GM12864 (cell line): ENCODE measurements around the gene DCDC2C.

Experiments
- DNase-seq: peaks from one replicate; pipeline ENCODE4 v3.0.0-alpha.2; 2011; ENCODE audit warnings: low read depth
- H3K4me3 ChIP-seq: 2 replicates; pipeline ENCODE4 v1.5.1; 2011; ENCODE audit warnings: mild to moderate bottlenecking, low read depth, low read length, control low read depth
- CTCF ChIP-seq: IDR thresholded peaks from 2 replicates; pipeline ENCODE4 v1.5.1; 2011; ENCODE audit warnings: low read depth, mild to moderate bottlenecking, moderate library complexity, low read length, control low read depth, inconsistent platforms; ENCODE audit errors: missing control alignments

DCDC2C gene

GRCh38 chr2:3768960-3769765, 65.8 kb downstream of the DCDC2C start:
- TF ChIP-seq CTCF: no peak
- no peak for DNase-seq
- H3K4me3 ChIP-seq: no peak overlapping the region

- H3K4me3 ChIP-seq: no peak overlapping the region
- DNase-seq: no peak
- TF ChIP-seq CTCF: no peak
Observed at GRCh38 chr2:3769766-3770165, 66.4 kb downstream of the DCDC2C start.

- no peak for DNase-seq
- no peak overlapping the region for H3K4me3 ChIP-seq
- TF ChIP-seq CTCF: no peak
Observed at GRCh38 chr2:3770724-3771415, 67.5 kb downstream of the DCDC2C start.

GRCh38 chr2:3771576-3771975, 68.2 kb downstream of the DCDC2C start:
- no peak for DNase-seq
- TF ChIP-seq CTCF: no peak

DNA sequence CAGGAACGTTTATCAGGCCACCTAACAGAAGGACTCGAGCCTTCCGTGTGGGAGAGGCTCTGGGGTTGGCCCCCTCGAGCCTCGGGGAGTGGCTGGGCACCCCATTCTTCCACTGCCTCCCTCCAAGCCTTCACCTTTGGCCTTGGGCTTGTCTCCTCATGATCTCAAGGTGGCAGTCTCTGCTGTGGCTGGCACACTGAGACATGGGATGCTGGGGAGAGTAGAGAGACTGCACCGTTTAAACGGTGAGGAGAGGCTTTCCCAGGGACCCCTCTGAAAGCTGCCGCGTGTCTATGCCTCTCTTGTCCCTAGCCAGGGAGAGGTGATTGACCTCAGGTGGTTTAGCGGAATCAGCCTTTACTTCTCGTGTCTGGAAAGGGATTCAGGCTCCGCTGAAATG, 71.0 kb downstream of the DCDC2C start:
- no peak for DNase-seq
- no peak for TF ChIP-seq CTCF
- no peak overlapping the region for H3K4me3 ChIP-seq

More at GRCh38 chr2:3771576-3771975, 68.2 kb downstream of the DCDC2C start:
- no peak overlapping the region for H3K4me3 ChIP-seq

DNA sequence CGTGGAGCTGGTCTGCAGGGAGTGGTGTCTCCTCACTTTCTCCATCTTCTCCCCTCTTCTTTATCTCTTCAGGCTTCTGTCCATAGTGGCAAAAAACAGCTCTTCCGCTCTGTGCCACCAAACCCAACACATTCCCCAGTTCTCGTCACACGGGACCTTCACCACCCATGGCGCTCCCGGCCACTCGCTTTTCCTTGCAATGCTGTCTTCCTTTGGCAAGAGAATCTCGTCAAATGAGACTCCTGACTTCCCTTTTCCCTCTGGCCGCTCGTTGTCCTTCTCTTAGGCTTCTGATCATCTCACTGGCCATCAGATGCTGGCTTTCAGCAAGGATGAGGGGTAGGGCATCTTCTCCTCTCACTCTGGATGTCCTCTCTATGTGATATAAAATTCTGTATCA, 72.9 kb downstream of the DCDC2C start:
- no peak for TF ChIP-seq CTCF
- no peak for DNase-seq
- H3K4me3 ChIP-seq: no peak overlapping the region
